Epithelial cell of esophagus (primary cell): ENCODE measurements around the gene ME3.

Experiments used
- DNase-seq: peaks from one replicate; pipeline ENCODE4 v3.0.0; 2010; ENCODE audit warnings: low read depth
- H3K4me3 ChIP-seq: 2 replicates; pipeline ENCODE4 v1.5.1; 2011; ENCODE audit warnings: mild to moderate bottlenecking, low read length, control low read depth
- CTCF ChIP-seq: IDR thresholded peaks from 2 replicates; pipeline ENCODE4 v1.5.1; 2011; ENCODE audit warnings: low read depth, mild to moderate bottlenecking, low read length, control low read depth, inconsistent platforms; ENCODE audit not compliant: insufficient read depth; ENCODE audit errors: missing control alignments

Gene ME3

GRCh38 chr11:86673872-86674750, 1.7 kb upstream of the ME3 start:
- H3K4me3 ChIP-seq: no peak overlapping the region
- no peak for TF ChIP-seq CTCF
- DNase-seq: no peak

- DNase-seq: no peak
- H3K4me3 ChIP-seq: no peak overlapping the region
- no peak for TF ChIP-seq CTCF
Measured at GRCh38 chr11:86673055-86673843, 833 bp upstream of the ME3 start.

GRCh38 chr11:86671531-86672006, 847 bp downstream of the ME3 start:
- H3K4me3 ChIP-seq: peak overlapping the region; percentile 53
- peak; percentile 36 for DNase-seq
- no peak for TF ChIP-seq CTCF

- no peak for TF ChIP-seq CTCF
- no peak for DNase-seq
- H3K4me3 ChIP-seq: peak overlapping the region; percentile 53
Measured at GRCh38 chr11:86670911-86671310, 1.5 kb downstream of the ME3 start.

- no peak for TF ChIP-seq CTCF
- no peak overlapping the region for H3K4me3 ChIP-seq
- DNase-seq: no peak
Measured at GRCh38 chr11:86670181-86670580, 2.2 kb downstream of the ME3 start.

- DNase-seq: no peak
- no peak overlapping the region for H3K4me3 ChIP-seq
- TF ChIP-seq CTCF: no peak
Measured at GRCh38 chr11:86669424-86669823, 3.0 kb downstream of the ME3 start.

- DNase-seq: no peak
- no peak for TF ChIP-seq CTCF
- no peak overlapping the region for H3K4me3 ChIP-seq
Measured at GRCh38 chr11:86668929-86669328, 3.5 kb downstream of the ME3 start.
